GM12872 (cell line): Measurements from ENCODE around the gene TP53BP2.

Source experiments
- CTCF ChIP-seq: IDR thresholded peaks from 3 replicates; pipeline ENCODE4 v1.5.1; 2011; ENCODE audit warnings: low read depth, mild to moderate bottlenecking, low read length, moderate library complexity; ENCODE audit not compliant: insufficient read depth

TP53BP2 gene

GRCh38 chr1:223759273-223759672, 86.5 kb downstream of the TP53BP2 start:
- TF ChIP-seq CTCF: no peak

GRCh38 chr1:223758734-223759133, 87.0 kb downstream of the TP53BP2 start:
- no peak for TF ChIP-seq CTCF

- TF ChIP-seq CTCF: no peak
Observed at GRCh38 chr1:223756806-223757700, 88.7 kb downstream of the TP53BP2 start.

- no peak for TF ChIP-seq CTCF
Observed at GRCh38 chr1:223755992-223756775, 89.6 kb downstream of the TP53BP2 start.

GRCh38 chr1:223755432-223755792, 90.3 kb downstream of the TP53BP2 start:
- no peak for TF ChIP-seq CTCF

GRCh38 chr1:223754681-223755431, 90.9 kb downstream of the TP53BP2 start:
- no peak for TF ChIP-seq CTCF
